Endothelial cell of umbilical vein (primary cell): ENCODE data around the gene GRIA1. TPM values are rescaled to one million over a fixed set of nuclear protein-coding genes. Genes with fewer than 3 reads are reported as not detected.

Experiments used
- BruUV-seq: library from RNA; stranded (reverse); fragments of 400-500 nt; replicated peaks from 2 replicates; lab custom pipeline; 2021; lab: Mats Ljungman, UMichigan
- CTCF ChIA-PET: fragments of 300-600, 350-600 bp; sonication (Branson Sonifier 250); formaldehyde crosslinking; loops from one replicate; lab custom pipeline; 2021; ENCODE audit warnings: antibody characterized with exemption, inconsistent platforms; lab: Charles Lee
- POLR2A ChIA-PET: fragments of 300-600, 350-600 bp; sonication (Branson Sonifier 250); formaldehyde crosslinking; loops from one replicate; lab custom pipeline; 2021; ENCODE audit warnings: antibody characterized with exemption, inconsistent platforms; lab: Charles Lee
- DNase-seq: peaks from one replicate; pipeline ENCODE4 v3.0.0-alpha.2; 2011; ENCODE audit warnings: low read depth, low spot score
- FAIRE-seq: peaks from 2 replicates; lab custom pipeline; 2011; peaks lifted over from hg19 to GRCh38; lab: Jason Lieb, UNC
- H2AFZ ChIP-seq: 2 replicates; pipeline ENCODE4 v1.6.0; 2012; ENCODE audit warnings: low read depth, low read length, control low read depth, inconsistent platforms
- H3K27ac ChIP-seq: 2 replicates; pipeline ENCODE4 v1.5.1; 2011; ENCODE audit warnings: low read depth, mild to moderate bottlenecking, control low read depth, low read length, moderate library complexity; ENCODE audit not compliant: insufficient read depth
- H3K27me3 ChIP-seq, 2 experiments: 2 replicates each; pipeline versions ENCODE4 v1.6.0 to v1.6.1; 2011; ENCODE audit warnings: low read length in 2 of 2, mixed read lengths in 1 of 2; ENCODE audit not compliant: control insufficient read depth in 2 of 2, insufficient read depth in 2 of 2
- H3K36me3 ChIP-seq, 2 experiments: 2 replicates in 1 of 2; 3 replicates in 1 of 2; pipeline ENCODE4 v1.5.1; 2011; ENCODE audit warnings: low read length in 2 of 2, mild to moderate bottlenecking in 1 of 2, moderate library complexity in 1 of 2; ENCODE audit not compliant: control insufficient read depth in 2 of 2, insufficient read depth in 2 of 2; ENCODE audit errors: extremely low read depth in 1 of 2
- H3K4me1 ChIP-seq: 3 replicates; pipeline ENCODE4 v1.5.1; 2011; ENCODE audit warnings: mild to moderate bottlenecking, low read length; ENCODE audit not compliant: control insufficient read depth, insufficient read depth; ENCODE audit errors: extremely low read depth
- H3K4me2 ChIP-seq: 2 replicates; pipeline ENCODE4 v1.6.1; 2011; ENCODE audit warnings: low read length, control low read depth, mixed read lengths; ENCODE audit not compliant: insufficient read depth
- H3K4me3 ChIP-seq, 3 experiments: fragments of 200-600 bp in 1 of 3; sonication (generic), shearing (Covaris generic) in 1 of 3; replicated peaks in 1 of 3; 2 replicates each; pipeline ENCODE4 v1.5.1; 2011 to 2016; ENCODE audit warnings: control low read depth in 3 of 3, low read length in 3 of 3, mild to moderate bottlenecking in 2 of 3, inconsistent platforms in 1 of 3, low read depth in 1 of 3, moderate library complexity in 1 of 3; ENCODE audit not compliant: insufficient read depth in 1 of 3
- H3K79me2 ChIP-seq: 2 replicates; pipeline ENCODE4 v1.6.0; 2012; ENCODE audit warnings: low read length, inconsistent platforms; ENCODE audit not compliant: control insufficient read depth, insufficient read depth
- H3K9ac ChIP-seq: replicated peaks from 2 replicates; pipeline ENCODE3; 2011; ENCODE audit warnings: low read length, control low read depth; ENCODE audit not compliant: insufficient read depth; ENCODE audit errors: extremely low read depth
- H3K9me1 ChIP-seq: replicated peaks from 3 replicates; pipeline ENCODE4 v1.6.0; 2011; ENCODE audit warnings: mild to moderate bottlenecking, low read length; ENCODE audit not compliant: control insufficient read depth, insufficient read depth; ENCODE audit errors: extremely low read depth
- H3K9me3 ChIP-seq: replicated peaks from 2 replicates; pipeline ENCODE4 v1.5.1; 2012; ENCODE audit warnings: low read length, inconsistent platforms; ENCODE audit not compliant: control insufficient read depth, insufficient read depth
- H4K20me1 ChIP-seq: replicated peaks from 2 replicates; pipeline ENCODE3; 2011; ENCODE audit warnings: mild to moderate bottlenecking, low read length; ENCODE audit not compliant: control insufficient read depth, insufficient read depth; ENCODE audit errors: extremely low read depth
- EZH2 ChIP-seq: IDR thresholded peaks from 2 replicates; pipeline ENCODE4 v1.6.1; 2012; ENCODE audit warnings: borderline replicate concordance, low read depth, mild to moderate bottlenecking, moderate library complexity, low read length, inconsistent platforms; ENCODE audit not compliant: severe bottlenecking
- FOS ChIP-seq: IDR thresholded peaks from 2 replicates; pipeline ENCODE4 v1.6.1; 2011; ENCODE audit warnings: mild to moderate bottlenecking, low read length, moderate library complexity, borderline replicate concordance; ENCODE audit not compliant: insufficient read depth
- GATA2 ChIP-seq: IDR thresholded peaks from 2 replicates; pipeline ENCODE4 v1.7.0; 2011; ENCODE audit warnings: low read depth, mild to moderate bottlenecking, moderate library complexity, mixed read lengths, low read length; ENCODE audit not compliant: insufficient read length, insufficient read depth
- JUN ChIP-seq: IDR thresholded peaks from 2 replicates; pipeline ENCODE4 v1.6.1; 2011; ENCODE audit warnings: borderline replicate concordance, low read depth; ENCODE audit not compliant: insufficient read length, insufficient read depth
- MYC ChIP-seq: IDR thresholded peaks from one replicate; pipeline ENCODE4 v1.6.1; 2011; ENCODE audit warnings: mild to moderate bottlenecking, low read depth, low read length
- POLR2A ChIP-seq: IDR thresholded peaks from 2 replicates; pipeline ENCODE4 v1.6.1; 2012; ENCODE audit warnings: low read depth, mild to moderate bottlenecking, control low read depth, low read length
- POLR2AphosphoS5 ChIP-seq: IDR thresholded peaks from 2 replicates; pipeline ENCODE4 v1.6.1; 2012; ENCODE audit warnings: low read depth, mild to moderate bottlenecking, control low read depth, low read length, moderate library complexity; ENCODE audit not compliant: insufficient read depth
- dilution Hi-C: fragments of 300-500 bp; cut with MboI; formaldehyde crosslinking; loops from one replicate; pipeline ENCODE4 v1.15.0; 2019; ENCODE audit warnings: low sequenced_read_pairs; ENCODE audit not compliant: extremely low pct_ligation_motif_present
- intact Hi-C: fragments of 100-400 bp; cut with micrococcal nuclease; formaldehyde crosslinking; loops from one replicate; pipeline ENCODE4 v1.10.0; 2022
- polyA plus RNA-seq, 4 experiments: library from polyadenylated mRNA; depleted of rRNA in 3 of 4; stranded (reverse) in 3 of 4; unstranded in 1 of 4; fragments of >200 nt; gene quantifications; 2 replicates each; pipeline versions ENCODE4 v1.2.1 to v1.2.3, GENCODE V29; 2011 to 2012; ENCODE audit warnings: missing spikeins in 1 of 4
- total RNA-seq: library from RNA; stranded (reverse); gene quantifications from 2 replicates; pipeline ENCODE4 v1.2.3, GENCODE V29; 2021
- TF ChIP-seq, protein P1 (sequence below), 2 donors: IDR thresholded peaks; 1 replicate in 1 of 2; 2 replicates in 1 of 2; pipeline ENCODE4 v1.5.1; 2011; ENCODE audit warnings: low read length in 2 of 2, mild to moderate bottlenecking in 2 of 2, moderate library complexity in 2 of 2, control low read depth in 1 of 2, inconsistent platforms in 1 of 2, low read depth in 1 of 2; ENCODE audit not compliant: insufficient read depth in 1 of 2; ENCODE audit errors: extremely low read depth in 1 of 2
- TF ChIP-seq, protein P2 (sequence below): IDR thresholded peaks from 2 replicates; pipeline ENCODE4 v1.6.1; 2011; ENCODE audit not compliant: insufficient read depth, insufficient read length

GRIA1 gene
- total and polyA plus RNA-seq, 2 donors (not counting 3 experiments of a cell fraction or from before 2014, with no cell fraction given) = not detected

DNA sequence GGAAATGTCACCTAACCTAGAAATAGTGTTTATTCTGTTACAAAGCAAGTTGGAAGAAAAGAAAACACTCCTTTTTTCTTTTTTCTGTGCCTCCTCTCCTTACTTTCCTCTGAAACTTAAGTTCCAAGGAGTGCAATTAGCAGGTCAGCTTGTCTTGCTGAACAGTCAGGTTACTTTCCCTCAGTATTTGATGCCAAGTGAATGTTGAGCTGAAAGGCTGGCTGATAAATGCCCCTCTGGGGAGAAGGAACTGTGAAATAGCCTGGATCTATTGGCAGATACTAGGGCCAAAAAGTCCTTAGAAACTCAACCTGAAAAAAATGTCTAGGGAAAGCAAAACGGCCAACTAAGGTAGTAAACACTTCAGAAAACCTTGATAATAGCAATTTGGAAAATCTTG, 43.6 kb downstream of the GRIA1 start:
- dilution Hi-C loops (no loop called here), intact Hi-C loops (no loop called here)
- Histone ChIP-seq H3K36me3 (no peaks in the 10 kb centered on the region), H4K20me1 (no peaks in the 10 kb centered on the region), H3K79me2 (no peaks in the 10 kb centered on the region), H3K27me3 (no peaks in the 10 kb centered on the region), H3K4me2 (no peak overlapping the region), H3K9ac (no peak overlapping the region), H3K4me3 (no peak overlapping the region), H3K9me3 (no peaks in the 10 kb centered on the region), H2AFZ (no peak overlapping the region), H3K4me1 (no peaks in the 10 kb centered on the region), H3K9me1 (no peaks in the 10 kb centered on the region), H3K27ac (no peak overlapping the region)
- TF ChIP-seq POLR2AphosphoS5 (no peak), EZH2 (no peak), MYC (no peak), POLR2A (no peak), FOS (no peak), JUN (no peak), GATA2 (no peak)
- TF ChIP-seq, protein P1, sequence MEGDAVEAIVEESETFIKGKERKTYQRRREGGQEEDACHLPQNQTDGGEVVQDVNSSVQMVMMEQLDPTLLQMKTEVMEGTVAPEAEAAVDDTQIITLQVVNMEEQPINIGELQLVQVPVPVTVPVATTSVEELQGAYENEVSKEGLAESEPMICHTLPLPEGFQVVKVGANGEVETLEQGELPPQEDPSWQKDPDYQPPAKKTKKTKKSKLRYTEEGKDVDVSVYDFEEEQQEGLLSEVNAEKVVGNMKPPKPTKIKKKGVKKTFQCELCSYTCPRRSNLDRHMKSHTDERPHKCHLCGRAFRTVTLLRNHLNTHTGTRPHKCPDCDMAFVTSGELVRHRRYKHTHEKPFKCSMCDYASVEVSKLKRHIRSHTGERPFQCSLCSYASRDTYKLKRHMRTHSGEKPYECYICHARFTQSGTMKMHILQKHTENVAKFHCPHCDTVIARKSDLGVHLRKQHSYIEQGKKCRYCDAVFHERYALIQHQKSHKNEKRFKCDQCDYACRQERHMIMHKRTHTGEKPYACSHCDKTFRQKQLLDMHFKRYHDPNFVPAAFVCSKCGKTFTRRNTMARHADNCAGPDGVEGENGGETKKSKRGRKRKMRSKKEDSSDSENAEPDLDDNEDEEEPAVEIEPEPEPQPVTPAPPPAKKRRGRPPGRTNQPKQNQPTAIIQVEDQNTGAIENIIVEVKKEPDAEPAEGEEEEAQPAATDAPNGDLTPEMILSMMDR (IDR thresholded peaks at IDR 0.05; ENCODE audit: extremely low read depth in 1 of 2, insufficient read depth in 1 of 2, low read depth in 1 of 2, low read length in 2 of 2) = no peak
- TF ChIP-seq, protein P2, sequence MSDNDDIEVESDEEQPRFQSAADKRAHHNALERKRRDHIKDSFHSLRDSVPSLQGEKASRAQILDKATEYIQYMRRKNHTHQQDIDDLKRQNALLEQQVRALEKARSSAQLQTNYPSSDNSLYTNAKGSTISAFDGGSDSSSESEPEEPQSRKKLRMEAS = no peak
- ChIA-PET POLR2A (no interaction called here), CTCF (no interaction called here)
- DNase-seq = no peak
- no TSS peak for BruUV-seq
- no peak for FAIRE-seq
